Activated CD8-positive, alpha-beta T cell treated with anti-CD3 and anti-CD28 coated beads for 36 hours (primary cell): Measurements from ENCODE around the gene OPRM1. TPM values are rescaled to one million over a fixed set of nuclear protein-coding genes. Genes with fewer than 3 reads are reported as not detected.
A peak's percentile ranks its signal among the peaks of the same experiment; 100 is the strongest.

Source experiments
- ATAC-seq: fragments of 200-7000 bp; cut with Tn5 transposase; one replicate; pipeline ENCODE4 v1.10.0; 2021; ENCODE audit warnings: mild to moderate bottlenecking, moderate library complexity
- CTCF ChIA-PET: fragments of 350-600 bp; sonication (Branson Sonifier 250); formaldehyde crosslinking; loops from one replicate; lab custom pipeline; 2021; ENCODE audit warnings: antibody characterized with exemption; lab: Charles Lee
- POLR2A ChIA-PET: fragments of 350-600 bp; sonication (Branson Sonifier 250); formaldehyde crosslinking; loops from one replicate; lab custom pipeline; 2021; ENCODE audit warnings: antibody characterized with exemption; lab: Charles Lee
- DNase-seq: peaks from one replicate; pipeline ENCODE4 v3.0.0-alpha.2; 2020
- H3K27ac Mint-ChIP-seq: one replicate; pipeline ENCODE4 v1.8.0; 2021; ENCODE audit warnings: mild to moderate bottlenecking, mixed read lengths
- H3K27me3 Mint-ChIP-seq: one replicate; pipeline ENCODE4 v1.8.0; 2021; ENCODE audit warnings: mixed read lengths
- H3K36me3 Mint-ChIP-seq: one replicate; pipeline ENCODE4 v1.8.0; 2021; ENCODE audit warnings: low read depth, mixed read lengths
- H3K4me1 Mint-ChIP-seq: one replicate; pipeline ENCODE4 v1.8.0; 2021; ENCODE audit warnings: low read depth, mixed read lengths
- H3K4me3 Mint-ChIP-seq: one replicate; pipeline ENCODE4 v1.8.0; 2021; ENCODE audit warnings: mild to moderate bottlenecking, moderate library complexity, mixed read lengths
- H3K9me3 Mint-ChIP-seq: one replicate; pipeline ENCODE4 v1.8.0; 2021; ENCODE audit warnings: mixed read lengths
- intact Hi-C: fragments of 100-400 bp; cut with micrococcal nuclease; formaldehyde crosslinking; loops from one replicate; pipeline ENCODE4 v1.10.0; 2022
- total RNA-seq, 2 experiments: library from RNA; stranded (reverse); gene quantifications; one replicate each; pipeline ENCODE4 v1.2.3, GENCODE V29; 2021
- TF ChIP-seq, protein P1 (sequence below): fragments of 200-600 bp; IDR thresholded peaks from one replicate; pipeline ENCODE4 v1.8.0; 2022; ENCODE audit warnings: antibody characterized with exemption, mild to moderate bottlenecking

The OPRM1 gene
- total RNA-seq, 2 experiments from 2014 or later = not detected

DNA sequence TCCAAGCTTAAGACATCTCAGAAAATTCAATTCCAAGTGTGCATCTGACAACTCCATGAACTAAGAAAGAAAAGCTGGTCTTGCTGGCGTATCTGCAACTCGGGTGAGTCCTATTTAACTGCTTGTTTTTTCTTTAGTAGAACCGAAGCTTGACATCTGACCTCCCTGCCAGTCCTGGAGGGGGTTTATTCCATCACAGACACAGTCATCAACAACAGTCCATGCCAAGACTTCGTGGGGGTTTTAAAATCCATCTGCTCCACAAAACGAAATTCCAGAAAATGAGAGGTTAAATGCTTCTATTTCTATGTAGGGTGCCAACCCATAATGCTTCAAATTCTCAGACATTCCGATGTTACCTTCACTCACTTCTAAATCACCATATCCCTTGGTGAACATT is 183.7 kb downstream of the OPRM1 start:
- ChIA-PET POLR2A (interaction anchor here (1.6 to 2.1 kb wide), 3 partner anchors 21 to 25 kb away, joined by 4 to 8 read pairs (median 6); no protein-coding TSS in a partner anchor), CTCF (interaction anchor here (1.0 to 2.4 kb wide), 11 partner anchors 10 to 64 kb away, joined by 3 to 13 read pairs (median 5); no protein-coding TSS in a partner anchor)
- ATAC-seq (no peak), DNase-seq (no peak)
- no peak overlapping the region for H3K4me3 Mint-ChIP-seq
- no peak overlapping the region for H3K27ac Mint-ChIP-seq
- H3K9me3 Mint-ChIP-seq = peaks cover 4% of the 10 kb centered on the region
- peaks cover 44% of the 10 kb centered on the region for H3K36me3 Mint-ChIP-seq
- no peaks in the 10 kb centered on the region for H3K27me3 Mint-ChIP-seq
- TF ChIP-seq, protein P1, sequence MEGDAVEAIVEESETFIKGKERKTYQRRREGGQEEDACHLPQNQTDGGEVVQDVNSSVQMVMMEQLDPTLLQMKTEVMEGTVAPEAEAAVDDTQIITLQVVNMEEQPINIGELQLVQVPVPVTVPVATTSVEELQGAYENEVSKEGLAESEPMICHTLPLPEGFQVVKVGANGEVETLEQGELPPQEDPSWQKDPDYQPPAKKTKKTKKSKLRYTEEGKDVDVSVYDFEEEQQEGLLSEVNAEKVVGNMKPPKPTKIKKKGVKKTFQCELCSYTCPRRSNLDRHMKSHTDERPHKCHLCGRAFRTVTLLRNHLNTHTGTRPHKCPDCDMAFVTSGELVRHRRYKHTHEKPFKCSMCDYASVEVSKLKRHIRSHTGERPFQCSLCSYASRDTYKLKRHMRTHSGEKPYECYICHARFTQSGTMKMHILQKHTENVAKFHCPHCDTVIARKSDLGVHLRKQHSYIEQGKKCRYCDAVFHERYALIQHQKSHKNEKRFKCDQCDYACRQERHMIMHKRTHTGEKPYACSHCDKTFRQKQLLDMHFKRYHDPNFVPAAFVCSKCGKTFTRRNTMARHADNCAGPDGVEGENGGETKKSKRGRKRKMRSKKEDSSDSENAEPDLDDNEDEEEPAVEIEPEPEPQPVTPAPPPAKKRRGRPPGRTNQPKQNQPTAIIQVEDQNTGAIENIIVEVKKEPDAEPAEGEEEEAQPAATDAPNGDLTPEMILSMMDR = no peak
- H3K4me1 Mint-ChIP-seq = peaks cover 79% of the 10 kb centered on the region
- intact Hi-C loops = no loop called here

DNA sequence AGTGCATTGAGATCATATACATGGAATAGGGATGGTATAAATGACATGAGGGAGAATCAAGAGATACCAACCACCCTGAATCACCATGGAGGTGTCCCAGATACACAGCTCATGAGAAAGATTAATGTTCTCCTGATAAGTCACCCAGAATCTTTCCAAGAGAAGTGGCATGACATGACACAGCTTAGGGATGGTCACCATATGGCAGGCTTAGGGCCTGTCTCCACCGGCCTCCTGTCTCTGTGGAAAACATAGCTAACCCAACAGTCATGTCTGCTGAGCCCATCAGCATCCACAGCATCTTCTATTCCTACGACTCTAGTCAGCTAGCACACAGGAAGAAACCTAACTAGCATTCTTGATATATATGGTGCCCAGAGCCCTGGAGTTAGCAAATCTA is 184.3 kb downstream of the OPRM1 start:
- Mint-ChIP-seq H3K27me3 (no peaks in the 10 kb centered on the region), H3K4me1 (peaks cover 79% of the 10 kb centered on the region), H3K9me3 (peaks cover 4% of the 10 kb centered on the region), H3K27ac (peak overlapping the region; percentile 68), H3K4me3 (no peak overlapping the region), H3K36me3 (peaks cover 43% of the 10 kb centered on the region)
- TF ChIP-seq, protein P1 = no peak
- peak; percentile 21 for ATAC-seq
- POLR2A ChIA-PET = interaction anchor here (0.7 to 2.1 kb wide), 6 partner anchors 10 to 26 kb away, joined by 3 to 8 read pairs (median 4); no protein-coding TSS in a partner anchor
- DNase-seq = no peak
- CTCF ChIA-PET = interaction anchor here (0.7 to 2.4 kb wide), 12 partner anchors 11 to 65 kb away, joined by 3 to 13 read pairs (median 3); no protein-coding TSS in a partner anchor
- intact Hi-C loops = no loop called here

GRCh38 chr6:154226461-154226860 is 187.4 kb downstream of the OPRM1 start:
- ATAC-seq (no peak), DNase-seq (no peak)
- POLR2A ChIA-PET = no interaction called here
- Mint-ChIP-seq H3K27me3 (no peaks in the 10 kb centered on the region), H3K27ac (peak overlapping the region; percentile 26), H3K9me3 (peaks cover 4% of the 10 kb centered on the region), H3K4me1 (peaks cover 78% of the 10 kb centered on the region), H3K36me3 (peaks cover 40% of the 10 kb centered on the region), H3K4me3 (no peak overlapping the region)
- TF ChIP-seq, protein P1 = no peak
- CTCF ChIA-PET = no interaction called here
- intact Hi-C loops = no loop called here

DNA sequence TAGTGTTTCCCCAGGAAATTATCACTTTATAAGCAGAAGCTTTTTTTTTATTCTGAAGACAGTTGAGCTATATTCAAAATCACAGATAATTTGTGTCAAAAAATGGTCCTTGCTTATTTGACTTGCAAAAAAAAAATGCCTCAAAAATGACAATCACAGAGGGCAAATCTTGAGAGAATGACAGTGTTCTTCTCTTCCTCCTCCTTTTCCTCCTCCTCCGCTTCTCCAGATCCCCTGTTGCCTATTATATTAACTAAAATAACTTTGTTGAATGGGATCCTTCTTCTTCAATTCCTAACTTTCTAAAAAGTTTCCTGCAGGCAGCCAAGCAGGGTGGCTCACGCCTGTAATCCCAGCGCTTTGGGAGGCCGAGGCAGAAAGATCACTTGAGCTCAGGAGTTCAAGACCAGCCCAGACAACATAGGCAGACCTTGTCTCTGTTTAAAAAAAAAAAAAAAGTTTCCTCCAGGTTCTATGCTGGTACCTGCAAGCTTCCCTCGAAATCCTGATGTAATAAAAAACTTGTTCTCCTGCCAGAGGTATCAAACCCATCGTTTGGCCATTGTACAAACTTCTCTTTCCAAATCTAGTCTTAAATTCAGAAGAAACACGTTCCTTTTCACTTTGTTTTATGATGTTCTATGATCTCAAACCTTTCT is 189.0 kb downstream of the OPRM1 start:
- Mint-ChIP-seq H3K4me1 (peaks cover 80% of the 10 kb centered on the region), H3K9me3 (peaks cover 4% of the 10 kb centered on the region)
- no peak for ATAC-seq

More for the DNA sequence above, 189.0 kb downstream of the OPRM1 start:
- Mint-ChIP-seq H3K36me3 (peaks cover 33% of the 10 kb centered on the region), H3K27me3 (no peaks in the 10 kb centered on the region), H3K27ac (peak overlapping the region; percentile 59), H3K4me3 (no peak overlapping the region)
- ChIA-PET POLR2A (interaction anchor here (6.8 kb wide), 1 partner anchor 15 kb away, joined by 60 read pairs; no protein-coding TSS in a partner anchor), CTCF (interaction anchor here (1.0 to 1.3 kb wide), 2 partner anchors 9 to 14 kb away, joined by 3 to 4 read pairs; no protein-coding TSS in a partner anchor)
- TF ChIP-seq, protein P1 = no peak
- DNase-seq = no peak
- intact Hi-C loops = no loop called here
